Pancreas (tissue), 10 donors: Measurements from ENCODE around the gene FANCG. TPM values are rescaled to one million over a fixed set of nuclear protein-coding genes. Genes with fewer than 3 reads are reported as not detected.
A peak's percentile ranks its signal among the peaks of the same experiment; 100 is the strongest.

Experiments used
- ATAC-seq, 4 donors: fragments of 200-7000 bp; cut with Tn5 transposase; one replicate each; pipeline versions ENCODE4 v1.8.0 to v1.9.1; 2020; ENCODE audit warnings: mild to moderate bottlenecking in 4 of 4, moderate library complexity in 4 of 4
- DNase-seq, 6 donors: peaks; one replicate each; pipeline ENCODE4 v3.0.0-alpha.2; 2020
- FAIRE-seq: peaks from 2 replicates; lab custom pipeline; 2012; peaks lifted over from hg19 to GRCh38; lab: Jason Lieb, UNC
- H3K27ac ChIP-seq, 4 donors: fragments of 200-600 bp; sonication (generic); 1 replicate in 3 of 4; 2 replicates in 1 of 4; pipeline versions ENCODE4 v1.5.0 to v1.8.0; 2020
- H3K27me3 ChIP-seq, 4 donors: fragments of 200-600 bp; one replicate each; pipeline ENCODE4 v1.8.0; 2021
- H3K36me3 ChIP-seq, 3 donors: fragments of 200-600 bp; sonication (generic) in 1 of 3; one replicate each; pipeline versions ENCODE4 v1.5.0 to v1.8.0; 2020 to 2021
- H3K4me1 ChIP-seq, 3 donors: fragments of 200-600 bp; one replicate each; pipeline ENCODE4 v1.8.0; 2021
- H3K4me3 ChIP-seq, 4 donors: fragments of 200-600 bp; sonication (generic) in 2 of 4; one replicate each; pipeline versions ENCODE4 v1.5.0 to v1.8.0; 2020 to 2021
- H3K9me3 ChIP-seq, 4 donors: fragments of 200-600 bp; one replicate each; pipeline ENCODE4 v1.8.0; 2021
- CTCF ChIP-seq, 4 donors: fragments of 200-600 bp; sonication (generic) in 3 of 4; IDR thresholded peaks; one replicate each; pipeline versions ENCODE4 v1.5.0 to v1.8.0; 2021; ENCODE audit warnings: antibody characterized with exemption in 4 of 4
- WGBS, 2 donors: extraction: QIAGEN DNeasy Blood & Tissue Kit; methylation state at CpG; one replicate each; pipeline ENCODE4 v1.1.7; 2013; 5-methylcytosine and 5-hydroxymethylcytosine counted together
- intact Hi-C, 3 donors: fragments of 100-400 bp; cut with DNase I; formaldehyde crosslinking; loops; one replicate each; pipeline versions ENCODE4 v1.11.1 to v1.14.2; 2022
- polyA plus RNA-seq, 2 donors: library from polyadenylated mRNA; stranded (reverse); fragments of 200-250 nt; gene quantifications; one replicate each; pipeline ENCODE4 v1.2.3, GENCODE V29; 2013
- total RNA-seq, 6 donors: library from RNA; stranded (reverse); fragmentation: NEBNext Ultra II Directional in 4 of 6; extraction: Animal tissue kit (Norgen Biotek cat#: 25700) in 4 of 6; gene quantifications; one replicate each; pipeline versions ENCODE4 v1.2.1 to v1.2.4, GENCODE V29; 2021 to 2023
- donor health status: healthy with polysubstance abuse.
- donor health status: DM: no; HTN: no; CAD: no; lungs with moderate emphysema.
- donor health status: DM: no; HTN: no; CAD: no.
- donor health status: control.
- donor health status: control.
- donor health status: Bipolar disorder and iron deficiency.
- donor health status: DM: yes; HTN: yes; CAD: no.
- donor health status: DM: no; HTN: no; CAD: no.
- donor health status: DM: no; HTN: no; CAD: no.
- donor health status: DM: yes; HTN: yes; CAD: no.

The FANCG gene
- total and polyA plus RNA-seq, 8 donors = 7.5 to 31.1 (median 12.5) TPM

- no peak for DNase-seq
These were observed 12.7 kb downstream of the FANCG start for GRCh38 chr9:35067056-35067455.

GRCh38 chr9:35060548-35061207, 19.1 kb downstream of the FANCG start:
- DNase-seq (no peak), FAIRE-seq (no peak), ATAC-seq (no peak)
- Histone ChIP-seq H3K9me3 (no peaks in the 10 kb centered on the region), H3K27me3 (no peaks in the 10 kb centered on the region), H3K36me3 (peaks cover 27 to 100% (median 94%) of the 10 kb centered on the region in 3 donors), H3K4me1 (no peaks in the 10 kb centered on the region), H3K4me3 (no peak overlapping the region), H3K27ac (no peak overlapping the region)
- 90 to 94% methylated on average over 11 of the region's 11 CpGs for WGBS, 2 donors
- TF ChIP-seq CTCF (IDR thresholded peaks at IDR 0.05) = no peak
- intact Hi-C loops = no loop called here

More at GRCh38 chr9:35067056-35067455, 12.7 kb downstream of the FANCG start:
- intact Hi-C loops = no loop called here
- H3K27me3 ChIP-seq = no peaks in the 10 kb centered on the region
- peaks cover 18 to 24% (median 19%) of the 10 kb centered on the region in 3 donors for H3K4me1 ChIP-seq
- H3K27ac ChIP-seq = no peak overlapping the region
- H3K36me3 ChIP-seq = peaks cover 18 to 60% (median 54%) of the 10 kb centered on the region in 3 donors
- no peak for TF ChIP-seq CTCF (IDR thresholded peaks at IDR 0.05)
- 76 to 91% methylated on average over 1 of the region's 1 CpG for WGBS, 2 donors
- FAIRE-seq (no peak), ATAC-seq (no peak)
- no peaks in the 10 kb centered on the region for H3K9me3 ChIP-seq
- H3K4me3 ChIP-seq = no peak overlapping the region

- no peak for ATAC-seq
- WGBS, 2 donors = 91 to 94% methylated on average over 10 of the region's 10 CpGs
- H3K27ac ChIP-seq = no peak overlapping the region
- H3K4me1 ChIP-seq = no peaks in the 10 kb centered on the region
- no peak overlapping the region for H3K4me3 ChIP-seq
- H3K36me3 ChIP-seq = peaks cover 27 to 100% (median 81%) of the 10 kb centered on the region in 3 donors
- no peak for FAIRE-seq
- intact Hi-C loops = no loop called here
- H3K27me3 ChIP-seq = no peaks in the 10 kb centered on the region
- no peaks in the 10 kb centered on the region for H3K9me3 ChIP-seq
- no peak for DNase-seq
- no peak for TF ChIP-seq CTCF (IDR thresholded peaks at IDR 0.05)
These were observed 20.3 kb downstream of the FANCG start for GRCh38 chr9:35059438-35059837.

GRCh38 chr9:35057271-35057620, 22.5 kb downstream of the FANCG start:
- no peak overlapping the region for H3K27ac ChIP-seq
- 95 to 98% methylated on average over 8 of the region's 8 CpGs for WGBS, 2 donors
- intact Hi-C loops = no loop called here
- no peaks in the 10 kb centered on the region for H3K4me1 ChIP-seq
- no peak for ATAC-seq
- no peak for TF ChIP-seq CTCF (IDR thresholded peaks at IDR 0.05)
- DNase-seq = no peak
- no peaks in the 10 kb centered on the region for H3K27me3 ChIP-seq
- peaks cover 18 to 80% (median 59%) of the 10 kb centered on the region in 3 donors for H3K36me3 ChIP-seq
- H3K4me3 ChIP-seq = no peak overlapping the region
- H3K9me3 ChIP-seq = no peaks in the 10 kb centered on the region
- no peak for FAIRE-seq

- intact Hi-C loops = no loop called here
- no peaks in the 10 kb centered on the region for H3K27me3 ChIP-seq
- H3K36me3 ChIP-seq = peaks cover 12 to 75% (median 54%) of the 10 kb centered on the region in 3 donors
- H3K27ac ChIP-seq = no peak overlapping the region
- no peak for TF ChIP-seq CTCF (IDR thresholded peaks at IDR 0.05)
- no peak overlapping the region for H3K4me3 ChIP-seq
- no peaks in the 10 kb centered on the region for H3K9me3 ChIP-seq
- no peaks in the 10 kb centered on the region for H3K4me1 ChIP-seq
- DNase-seq = no peak
- no peak for FAIRE-seq
- 89 to 91% methylated on average over 9 of the region's 9 CpGs for WGBS, 2 donors
- peak in 1 of 4 donors; percentile 13 for ATAC-seq
These were observed 23.0 kb downstream of the FANCG start for GRCh38 chr9:35056571-35057270.
